ENCODE measurements around the gene MYO1G.
A peak's percentile ranks its signal among the peaks of the same experiment; 100 is the strongest.
"Not testable (repeated sequence)": the region's sequence is repeated elsewhere in the genome, so short reads cannot be mapped to it uniquely, and the experiment has no call there.

MYO1G gene

DNA sequence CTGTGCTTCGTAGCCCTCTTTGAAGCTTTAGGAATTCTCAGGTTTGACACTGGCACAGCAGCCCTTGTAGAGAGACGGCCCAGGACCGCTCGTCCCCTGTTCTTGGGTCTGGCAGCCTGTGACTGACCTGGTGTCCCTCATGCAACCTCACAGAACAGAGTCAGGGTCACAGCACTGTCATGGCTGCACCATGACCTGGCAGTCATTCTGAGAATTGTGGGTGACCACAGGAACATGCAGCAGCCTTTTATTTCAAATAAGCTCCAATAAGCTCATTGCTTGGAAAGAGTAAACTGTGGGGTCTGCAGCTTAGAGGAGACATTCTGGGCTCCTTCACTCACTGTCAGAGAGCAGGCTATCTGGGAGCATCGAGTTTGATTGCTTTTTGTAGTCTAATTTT is 42.5 kb downstream of the MYO1G start:
- DNase-seq (ENCODE audit: low read depth), result no peak

DNA sequence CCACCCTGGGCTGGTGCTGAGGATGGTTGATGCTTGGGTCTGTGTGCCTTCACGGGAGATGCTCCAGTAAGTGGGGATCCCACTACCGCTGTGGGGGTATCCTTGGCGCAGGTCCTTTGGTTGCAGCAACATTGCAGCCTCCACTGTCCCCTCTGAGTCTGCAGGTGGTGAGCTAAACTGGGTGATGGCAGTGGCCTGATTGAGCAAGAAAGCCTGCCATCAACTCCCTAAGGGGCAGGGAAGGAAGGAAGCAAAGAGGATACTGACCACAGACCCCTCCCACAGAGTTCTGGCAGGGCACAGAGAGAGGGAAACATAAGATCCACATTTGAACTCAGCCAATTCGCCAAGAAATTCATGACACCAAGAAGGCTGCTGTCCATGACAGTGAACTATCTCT is 43.2 kb downstream of the MYO1G start:
- DNase-seq (ENCODE audit: low read depth), result no peak

DNA sequence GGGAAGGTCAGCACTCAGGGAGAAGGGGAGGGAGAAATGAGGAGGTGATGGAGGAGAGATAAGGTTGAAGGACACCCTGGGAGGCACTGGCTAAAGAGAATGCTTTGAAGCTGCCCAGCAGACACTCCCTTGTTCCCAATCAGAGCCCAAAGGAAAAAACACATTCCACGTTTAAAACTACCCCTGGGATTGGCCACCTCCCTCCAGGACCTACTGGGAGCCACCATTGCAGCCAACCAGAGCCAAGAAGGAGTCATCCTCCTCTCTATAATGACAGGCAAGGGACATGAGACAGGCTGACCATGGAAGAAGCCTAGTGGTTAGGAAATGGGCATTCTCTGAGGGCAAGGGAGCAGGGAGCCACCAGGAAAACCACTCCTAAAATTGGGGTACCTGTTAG is 43.8 kb downstream of the MYO1G start:
- DNase-seq (ENCODE audit: low read depth), result no peak

DNA sequence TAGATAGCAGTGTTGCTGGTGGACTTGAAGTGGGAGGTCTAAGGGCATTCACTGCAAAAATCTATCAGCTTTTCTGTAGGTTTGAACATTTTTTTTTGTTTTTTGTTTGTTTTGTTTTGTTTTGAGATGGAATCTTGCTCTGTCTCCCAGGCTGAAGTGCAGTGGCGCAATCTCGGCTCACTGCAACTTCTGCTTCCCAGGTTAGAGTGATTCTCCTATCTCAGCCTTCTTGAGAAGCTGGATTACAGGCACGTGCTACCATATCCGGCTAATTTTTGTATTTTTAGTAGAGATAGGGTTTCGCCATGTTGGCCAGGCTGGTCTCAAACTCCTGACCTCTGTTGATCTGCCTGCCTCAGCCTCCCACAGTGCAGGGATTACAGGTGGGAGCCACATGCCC is 44.3 kb downstream of the MYO1G start:
- not testable (repeated sequence) for DNase-seq (ENCODE audit: low read depth)

DNA sequence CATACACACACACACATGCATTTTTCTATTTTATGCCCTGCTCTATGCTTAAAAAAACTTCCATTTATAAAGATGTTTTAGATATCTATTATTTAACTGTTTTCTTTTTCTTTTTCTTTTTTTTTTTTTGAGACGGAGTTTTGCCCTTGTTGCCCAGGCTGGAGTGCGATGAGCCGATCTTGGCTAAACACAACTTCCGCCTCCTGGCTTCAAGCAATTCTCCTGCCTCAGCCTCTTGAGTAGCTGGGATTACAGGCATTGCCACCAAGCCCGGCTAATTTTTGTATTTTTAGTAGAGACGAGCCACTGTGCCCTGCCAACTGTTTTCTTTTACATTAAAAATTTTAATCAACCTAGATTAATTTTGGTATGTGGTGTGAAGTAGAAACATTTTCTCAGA is 47.9 kb downstream of the MYO1G start:
- no peak for DNase-seq (ENCODE audit: low read depth)

DNA sequence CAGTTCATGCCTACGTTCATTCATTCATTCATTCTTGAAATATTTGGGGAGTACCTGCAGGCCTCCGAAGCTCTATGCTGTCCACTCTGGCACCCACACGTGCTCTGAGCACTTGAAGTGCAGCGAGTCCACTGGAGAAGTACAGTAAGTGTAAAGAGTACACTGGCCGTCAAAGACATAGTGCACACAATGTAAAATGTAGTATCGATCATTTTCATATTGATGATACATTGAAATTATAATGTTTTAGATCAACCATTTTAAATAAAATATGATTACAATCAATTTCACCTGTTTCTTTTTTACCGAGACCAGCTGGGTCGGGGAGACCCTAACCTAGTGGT is 56.5 kb downstream of the MYO1G start:
- DNase-seq (ENCODE audit: low read depth), result no peak

DNA sequence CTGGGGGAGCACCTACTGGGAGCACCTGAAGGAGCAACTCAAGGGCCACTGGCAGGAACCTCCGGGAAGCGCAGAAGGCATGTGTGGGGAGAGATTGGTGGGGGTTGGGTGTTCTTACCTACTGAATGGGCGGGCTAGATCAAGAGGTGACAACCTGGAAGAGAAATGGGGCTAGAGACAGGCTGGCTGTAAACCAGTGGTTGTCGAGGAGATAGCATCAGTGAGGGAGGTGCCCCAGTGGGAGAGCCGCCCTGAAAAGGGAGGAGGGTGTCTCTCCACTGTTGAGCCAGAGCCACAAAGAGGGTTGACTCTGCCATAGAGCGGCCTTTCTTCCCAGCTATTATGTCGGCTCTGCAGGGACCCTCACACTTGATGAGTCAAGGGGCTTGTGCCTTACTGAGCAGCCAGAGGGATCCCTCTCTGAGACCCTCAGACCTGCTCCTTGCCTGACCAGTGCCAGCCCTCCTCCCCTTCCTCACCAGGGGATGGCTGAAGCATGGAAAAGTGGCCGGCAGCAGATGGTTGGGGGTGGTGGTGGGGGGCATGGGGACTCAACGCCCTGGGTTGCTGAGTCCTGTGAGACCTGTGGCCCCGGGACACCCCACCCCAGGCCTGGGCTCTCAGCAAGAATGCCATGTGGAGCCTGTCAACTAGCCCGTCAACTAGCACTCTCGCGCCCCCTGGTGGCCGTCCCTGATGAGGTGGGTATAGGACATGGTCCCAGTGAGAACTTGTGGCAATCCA is 57.0 kb downstream of the MYO1G start:
- DNase-seq (ENCODE audit: low read depth), result peak; percentile 91

DNA sequence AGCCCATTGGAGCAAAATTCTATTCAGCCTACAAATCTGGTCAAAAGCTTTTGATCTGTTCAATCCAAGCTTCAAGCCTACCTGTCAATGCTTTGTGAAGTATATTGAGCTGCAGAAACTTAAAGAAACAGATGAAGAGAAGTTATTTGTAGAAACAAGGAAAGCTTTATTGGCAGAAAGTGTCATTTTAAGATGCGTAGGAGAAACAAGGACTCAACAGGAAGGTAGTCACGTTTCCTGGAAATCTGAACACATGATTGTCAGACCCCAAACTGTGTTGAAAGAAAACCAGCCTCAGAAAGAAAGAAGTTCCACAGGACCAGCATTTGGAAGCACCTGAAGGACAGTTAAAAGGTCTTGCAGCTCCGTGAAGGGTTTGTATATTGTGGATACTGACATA is 58.7 kb downstream of the MYO1G start:
- no peak for DNase-seq (ENCODE audit: low read depth)

DNA sequence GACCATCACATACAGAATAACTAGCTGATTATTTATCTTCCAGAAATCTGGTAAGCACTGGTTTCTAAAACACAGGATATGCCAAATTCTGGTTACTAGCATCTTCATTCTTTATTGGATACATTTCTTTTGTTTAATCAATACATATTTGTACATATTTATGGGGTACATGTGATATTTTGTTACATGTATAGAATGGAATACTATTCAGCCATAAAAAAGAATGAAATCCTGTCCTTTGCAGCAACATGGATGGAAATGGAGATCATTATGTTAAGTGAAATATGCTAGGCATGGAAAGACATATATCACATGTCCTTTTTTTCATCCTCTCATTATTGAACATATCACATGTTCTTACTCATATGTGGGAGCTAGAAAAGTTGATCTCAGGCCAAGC is 60.8 kb downstream of the MYO1G start:
- no peak for DNase-seq (ENCODE audit: low read depth)

DNA sequence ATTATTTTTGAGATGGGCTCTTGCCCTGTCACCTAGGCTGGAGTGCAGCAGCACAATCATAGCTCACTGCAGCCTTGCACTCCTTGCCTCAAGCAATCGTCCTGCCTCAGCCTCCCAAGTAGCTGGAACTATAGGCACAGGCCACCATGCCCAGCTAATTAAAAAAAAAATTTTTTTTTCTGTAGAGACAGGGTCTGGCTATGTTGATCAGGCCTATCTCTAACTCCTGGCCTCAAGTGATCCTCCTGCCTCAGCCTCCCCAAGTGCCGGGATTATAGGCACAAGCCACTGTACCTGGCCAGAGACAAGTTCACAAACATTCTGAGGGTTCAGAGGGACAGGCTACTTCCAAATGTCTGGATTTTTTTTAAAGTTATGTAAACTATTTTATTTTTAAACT is 61.4 kb downstream of the MYO1G start:
- DNase-seq (ENCODE audit: low read depth), result no peak

DNA sequence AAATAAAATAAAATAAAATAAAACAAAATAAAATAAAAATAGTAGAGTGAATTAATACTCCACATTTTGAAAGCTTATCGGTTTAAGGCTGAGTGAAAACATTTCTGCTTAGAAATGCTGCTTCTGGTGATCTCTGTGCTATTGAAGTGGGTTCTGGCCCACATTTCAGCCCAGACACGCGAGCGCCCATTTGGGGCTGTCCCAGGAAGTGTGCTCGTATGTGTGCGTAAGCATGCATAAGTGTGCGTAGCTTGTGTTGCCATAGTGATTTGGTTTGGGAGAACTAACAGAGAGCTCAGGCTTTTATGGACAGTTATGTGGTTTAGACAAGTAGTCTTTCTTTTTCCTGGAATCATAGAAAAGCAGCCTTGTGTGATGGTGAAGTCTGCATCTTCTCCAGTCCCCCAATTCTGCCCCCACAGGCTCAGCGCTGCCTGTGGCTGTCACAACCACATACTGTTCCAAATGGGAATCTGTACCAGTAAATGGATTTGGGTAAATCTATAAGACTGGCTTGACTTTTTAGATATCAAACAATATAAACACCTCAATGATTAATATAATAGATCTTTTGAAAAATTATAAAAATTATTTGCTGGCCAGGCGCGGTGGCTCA is 63.7 kb downstream of the MYO1G start:
- peak; percentile 63 for DNase-seq (ENCODE audit: low read depth)

DNA sequence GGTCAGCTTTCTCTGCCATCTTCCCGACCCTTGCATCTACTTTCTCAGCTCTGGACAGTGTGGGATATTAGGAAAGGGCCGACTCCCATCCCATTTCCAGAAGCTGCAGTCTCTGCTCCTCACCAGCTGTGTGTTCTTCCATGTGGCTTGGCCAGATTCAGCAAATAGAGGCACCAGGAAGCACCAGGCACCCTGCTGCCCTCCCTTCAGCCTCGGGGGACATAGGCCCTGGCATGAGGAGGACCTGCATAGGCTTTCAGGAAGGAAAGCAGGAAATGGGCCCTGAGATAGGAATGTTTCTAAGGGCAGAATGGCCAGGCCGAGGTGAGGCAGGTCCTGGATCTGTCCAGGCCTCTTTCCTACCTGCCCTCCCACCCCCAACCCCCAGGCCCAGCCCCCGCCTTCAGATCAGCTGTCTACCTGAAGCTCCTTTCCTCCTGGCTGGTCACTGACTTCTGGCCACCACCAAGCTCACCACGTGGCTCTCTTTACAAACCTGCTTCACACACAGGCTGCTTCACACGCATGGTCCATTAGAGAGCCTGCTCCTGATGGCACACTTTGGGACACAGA is 66.0 kb downstream of the MYO1G start:
- DNase-seq (ENCODE audit: low read depth), result no peak
